Measurements from ENCODE around the gene TLR6.

DNA sequence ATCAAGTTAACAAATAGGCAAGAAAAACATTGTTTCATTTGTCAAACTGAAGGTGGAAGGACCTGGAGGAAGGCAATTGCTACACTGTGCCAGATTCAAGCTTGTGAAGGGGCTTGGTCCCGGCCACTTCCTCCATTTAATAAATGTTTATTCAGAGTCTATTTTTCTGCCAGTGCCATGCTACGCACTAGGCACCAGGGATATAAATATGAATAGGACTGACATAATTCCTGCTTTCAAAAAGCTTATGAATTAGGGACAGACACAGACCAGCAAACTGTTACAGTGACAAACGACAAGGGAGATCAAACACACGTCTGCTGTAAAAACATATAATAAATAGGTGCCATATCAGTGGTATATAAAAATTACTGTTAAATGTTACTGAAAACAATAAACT lies 571 bp downstream of the TLR6 start:
- TF ChIP-seq ZNF404 (tag by site-specific recombination; IDR thresholded peaks at IDR 0.05), result no peak
- TF ChIP-seq, protein P1, sequence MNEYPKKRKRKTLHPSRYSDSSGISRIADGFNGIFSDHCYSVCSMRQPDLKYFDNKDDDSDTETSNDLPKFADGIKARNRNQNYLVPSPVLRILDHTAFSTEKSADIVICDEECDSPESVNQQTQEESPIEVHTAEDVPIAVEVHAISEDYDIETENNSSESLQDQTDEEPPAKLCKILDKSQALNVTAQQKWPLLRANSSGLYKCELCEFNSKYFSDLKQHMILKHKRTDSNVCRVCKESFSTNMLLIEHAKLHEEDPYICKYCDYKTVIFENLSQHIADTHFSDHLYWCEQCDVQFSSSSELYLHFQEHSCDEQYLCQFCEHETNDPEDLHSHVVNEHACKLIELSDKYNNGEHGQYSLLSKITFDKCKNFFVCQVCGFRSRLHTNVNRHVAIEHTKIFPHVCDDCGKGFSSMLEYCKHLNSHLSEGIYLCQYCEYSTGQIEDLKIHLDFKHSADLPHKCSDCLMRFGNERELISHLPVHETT (tag by site-specific recombination; IDR thresholded peaks at IDR 0.05), result no peak
- no peak for TF ChIP-seq TRIM28 (IDR thresholded peaks at IDR 0.05; ENCODE audit: borderline replicate concordance, low read length)
- TF ChIP-seq, protein P2, sequence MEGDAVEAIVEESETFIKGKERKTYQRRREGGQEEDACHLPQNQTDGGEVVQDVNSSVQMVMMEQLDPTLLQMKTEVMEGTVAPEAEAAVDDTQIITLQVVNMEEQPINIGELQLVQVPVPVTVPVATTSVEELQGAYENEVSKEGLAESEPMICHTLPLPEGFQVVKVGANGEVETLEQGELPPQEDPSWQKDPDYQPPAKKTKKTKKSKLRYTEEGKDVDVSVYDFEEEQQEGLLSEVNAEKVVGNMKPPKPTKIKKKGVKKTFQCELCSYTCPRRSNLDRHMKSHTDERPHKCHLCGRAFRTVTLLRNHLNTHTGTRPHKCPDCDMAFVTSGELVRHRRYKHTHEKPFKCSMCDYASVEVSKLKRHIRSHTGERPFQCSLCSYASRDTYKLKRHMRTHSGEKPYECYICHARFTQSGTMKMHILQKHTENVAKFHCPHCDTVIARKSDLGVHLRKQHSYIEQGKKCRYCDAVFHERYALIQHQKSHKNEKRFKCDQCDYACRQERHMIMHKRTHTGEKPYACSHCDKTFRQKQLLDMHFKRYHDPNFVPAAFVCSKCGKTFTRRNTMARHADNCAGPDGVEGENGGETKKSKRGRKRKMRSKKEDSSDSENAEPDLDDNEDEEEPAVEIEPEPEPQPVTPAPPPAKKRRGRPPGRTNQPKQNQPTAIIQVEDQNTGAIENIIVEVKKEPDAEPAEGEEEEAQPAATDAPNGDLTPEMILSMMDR (tag by site-specific recombination; IDR thresholded peaks at IDR 0.05), result no peak
- TF ChIP-seq, protein P3, sequence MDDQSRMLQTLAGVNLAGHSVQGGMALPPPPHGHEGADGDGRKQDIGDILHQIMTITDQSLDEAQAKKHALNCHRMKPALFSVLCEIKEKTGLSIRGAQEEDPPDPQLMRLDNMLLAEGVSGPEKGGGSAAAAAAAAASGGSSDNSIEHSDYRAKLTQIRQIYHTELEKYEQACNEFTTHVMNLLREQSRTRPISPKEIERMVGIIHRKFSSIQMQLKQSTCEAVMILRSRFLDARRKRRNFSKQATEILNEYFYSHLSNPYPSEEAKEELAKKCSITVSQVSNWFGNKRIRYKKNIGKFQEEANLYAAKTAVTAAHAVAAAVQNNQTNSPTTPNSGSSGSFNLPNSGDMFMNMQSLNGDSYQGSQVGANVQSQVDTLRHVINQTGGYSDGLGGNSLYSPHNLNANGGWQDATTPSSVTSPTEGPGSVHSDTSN (CRISPR knock-in tag; IDR thresholded peaks at IDR 0.05), result no peak
- TF ChIP-seq, protein P4, sequence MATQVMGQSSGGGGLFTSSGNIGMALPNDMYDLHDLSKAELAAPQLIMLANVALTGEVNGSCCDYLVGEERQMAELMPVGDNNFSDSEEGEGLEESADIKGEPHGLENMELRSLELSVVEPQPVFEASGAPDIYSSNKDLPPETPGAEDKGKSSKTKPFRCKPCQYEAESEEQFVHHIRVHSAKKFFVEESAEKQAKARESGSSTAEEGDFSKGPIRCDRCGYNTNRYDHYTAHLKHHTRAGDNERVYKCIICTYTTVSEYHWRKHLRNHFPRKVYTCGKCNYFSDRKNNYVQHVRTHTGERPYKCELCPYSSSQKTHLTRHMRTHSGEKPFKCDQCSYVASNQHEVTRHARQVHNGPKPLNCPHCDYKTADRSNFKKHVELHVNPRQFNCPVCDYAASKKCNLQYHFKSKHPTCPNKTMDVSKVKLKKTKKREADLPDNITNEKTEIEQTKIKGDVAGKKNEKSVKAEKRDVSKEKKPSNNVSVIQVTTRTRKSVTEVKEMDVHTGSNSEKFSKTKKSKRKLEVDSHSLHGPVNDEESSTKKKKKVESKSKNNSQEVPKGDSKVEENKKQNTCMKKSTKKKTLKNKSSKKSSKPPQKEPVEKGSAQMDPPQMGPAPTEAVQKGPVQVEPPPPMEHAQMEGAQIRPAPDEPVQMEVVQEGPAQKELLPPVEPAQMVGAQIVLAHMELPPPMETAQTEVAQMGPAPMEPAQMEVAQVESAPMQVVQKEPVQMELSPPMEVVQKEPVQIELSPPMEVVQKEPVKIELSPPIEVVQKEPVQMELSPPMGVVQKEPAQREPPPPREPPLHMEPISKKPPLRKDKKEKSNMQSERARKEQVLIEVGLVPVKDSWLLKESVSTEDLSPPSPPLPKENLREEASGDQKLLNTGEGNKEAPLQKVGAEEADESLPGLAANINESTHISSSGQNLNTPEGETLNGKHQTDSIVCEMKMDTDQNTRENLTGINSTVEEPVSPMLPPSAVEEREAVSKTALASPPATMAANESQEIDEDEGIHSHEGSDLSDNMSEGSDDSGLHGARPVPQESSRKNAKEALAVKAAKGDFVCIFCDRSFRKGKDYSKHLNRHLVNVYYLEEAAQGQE (tag by site-specific recombination; IDR thresholded peaks at IDR 0.05), result no peak
- TF ChIP-seq ZNF416 (tag by site-specific recombination; IDR thresholded peaks at IDR 0.05), result no peak
- no peak for TF ChIP-seq ZNF184 (tag by site-specific recombination; IDR thresholded peaks at IDR 0.05)
- TF ChIP-seq ZFP3 (tag by site-specific recombination; IDR thresholded peaks at IDR 0.05; ENCODE audit: low read depth), result no peak
- TF ChIP-seq, protein P5, sequence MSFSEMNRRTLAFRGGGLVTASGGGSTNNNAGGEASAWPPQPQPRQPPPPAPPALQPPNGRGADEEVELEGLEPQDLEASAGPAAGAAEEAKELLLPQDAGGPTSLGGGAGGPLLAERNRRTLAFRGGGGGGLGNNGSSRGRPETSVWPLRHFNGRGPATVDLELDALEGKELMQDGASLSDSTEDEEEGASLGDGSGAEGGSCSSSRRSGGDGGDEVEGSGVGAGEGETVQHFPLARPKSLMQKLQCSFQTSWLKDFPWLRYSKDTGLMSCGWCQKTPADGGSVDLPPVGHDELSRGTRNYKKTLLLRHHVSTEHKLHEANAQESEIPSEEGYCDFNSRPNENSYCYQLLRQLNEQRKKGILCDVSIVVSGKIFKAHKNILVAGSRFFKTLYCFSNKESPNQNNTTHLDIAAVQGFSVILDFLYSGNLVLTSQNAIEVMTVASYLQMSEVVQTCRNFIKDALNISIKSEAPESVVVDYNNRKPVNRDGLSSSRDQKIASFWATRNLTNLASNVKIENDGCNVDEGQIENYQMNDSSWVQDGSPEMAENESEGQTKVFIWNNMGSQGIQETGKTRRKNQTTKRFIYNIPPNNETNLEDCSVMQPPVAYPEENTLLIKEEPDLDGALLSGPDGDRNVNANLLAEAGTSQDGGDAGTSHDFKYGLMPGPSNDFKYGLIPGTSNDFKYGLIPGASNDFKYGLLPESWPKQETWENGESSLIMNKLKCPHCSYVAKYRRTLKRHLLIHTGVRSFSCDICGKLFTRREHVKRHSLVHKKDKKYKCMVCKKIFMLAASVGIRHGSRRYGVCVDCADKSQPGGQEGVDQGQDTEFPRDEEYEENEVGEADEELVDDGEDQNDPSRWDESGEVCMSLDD (tag by site-specific recombination; IDR thresholded peaks at IDR 0.05), result no peak
